HepG2 (cell line): Measurements from ENCODE around the gene PCIF1. TPM values are rescaled to one million over a fixed set of nuclear protein-coding genes. Genes with fewer than 3 reads are reported as not detected.

Source experiments
- BCL6 ChIP-seq: IDR thresholded peaks from 2 replicates; pipeline ENCODE4 v1.6.1; 2016; ENCODE audit warnings: missing genetic modification reagents, missing compliant biosample characterization
- CENPBD1 ChIP-seq: sonication (generic); formaldehyde crosslinking; IDR thresholded peaks from 2 replicates; pipeline ENCODE4 v1.8.0; 2022; ENCODE audit warnings: missing genetic modification reagents, low read depth, mild to moderate bottlenecking, borderline replicate concordance
- GATA4 ChIP-seq: sonication (generic); IDR thresholded peaks from 2 replicates; pipeline ENCODE4 v1.6.1; 2016; ENCODE audit warnings: antibody characterized with exemption, low read depth, borderline replicate concordance
- GZF1 ChIP-seq: sonication (generic); formaldehyde crosslinking; IDR thresholded peaks from 2 replicates; pipeline ENCODE4 v1.5.1; 2020; ENCODE audit warnings: mild to moderate bottlenecking, missing genetic modification reagents
- HNRNPUL1 ChIP-seq: fragments of 200-400 bp; formaldehyde crosslinking; IDR thresholded peaks from 2 replicates; pipeline ENCODE4 v1.6.1; 2017; ENCODE audit warnings: low read depth, mild to moderate bottlenecking, low read length, moderate library complexity
- IKZF4 ChIP-seq: sonication (generic); formaldehyde crosslinking; IDR thresholded peaks from 2 replicates; pipeline ENCODE4 v1.5.1; 2020; ENCODE audit warnings: borderline replicate concordance, mild to moderate bottlenecking, low read depth, missing genetic modification reagents; ENCODE audit errors: not compliant biosample characterization
- NFE2L2 ChIP-seq: fragments of 150-350 bp; IDR thresholded peaks from 2 replicates; pipeline ENCODE4 v1.6.1; 2014; ENCODE audit warnings: low read length
- SMC3 ChIP-seq: IDR thresholded peaks from 2 replicates; pipeline ENCODE4 v1.6.1; 2011; ENCODE audit warnings: low read length, improper control_type of control experiment
- SOX13 ChIP-seq, 3 experiments: fragments of 450-650 bp in 1 of 3; sonication (generic) in 1 of 3; formaldehyde crosslinking in 1 of 3; IDR thresholded peaks in 2 of 3; conservative IDR thresholded peaks in 1 of 3; 2 replicates each; pipeline versions ENCODE4 v1.5.0 to v1.6.1; 2016 to 2020; ENCODE audit warnings: antibody characterized with exemption in 1 of 3, mild to moderate bottlenecking in 1 of 3, missing compliant biosample characterization in 1 of 3, missing genetic modification reagents in 1 of 3, moderate library complexity in 1 of 3
- ZBTB7A ChIP-seq: sonication (generic); formaldehyde crosslinking; IDR thresholded peaks from 2 replicates; pipeline ENCODE4 v1.8.0; 2022; ENCODE audit warnings: mild to moderate bottlenecking, missing genetic modification reagents
- ZKSCAN5 ChIP-seq: sonication (generic); formaldehyde crosslinking; IDR thresholded peaks from 2 replicates; pipeline ENCODE4 v1.5.1; 2020; ENCODE audit warnings: mild to moderate bottlenecking, missing genetic modification reagents
- ZNF446 ChIP-seq: sonication (generic); formaldehyde crosslinking; IDR thresholded peaks from 2 replicates; pipeline ENCODE4 v1.5.0; 2020; ENCODE audit warnings: mild to moderate bottlenecking, missing genetic modification reagents
- ZNF550 ChIP-seq: sonication (generic); formaldehyde crosslinking; IDR thresholded peaks from 2 replicates; pipeline ENCODE4 v1.4.0; 2020; ENCODE audit warnings: mild to moderate bottlenecking, missing genetic modification reagents, borderline replicate concordance
- ZNF615 ChIP-seq: sonication (generic); formaldehyde crosslinking; IDR thresholded peaks from 2 replicates; pipeline ENCODE4 v1.5.0; 2020; ENCODE audit warnings: mild to moderate bottlenecking, missing genetic modification reagents, borderline replicate concordance
- ZNF775 ChIP-seq: sonication (generic); formaldehyde crosslinking; IDR thresholded peaks from 2 replicates; pipeline ENCODE4 v1.4.0; 2020; ENCODE audit warnings: missing genetic modification reagents, mild to moderate bottlenecking, moderate library complexity, borderline replicate concordance
- polyA plus RNA-seq, 8 experiments: library from polyadenylated mRNA; depleted of rRNA in 3 of 8; stranded (reverse) in 7 of 8; unstranded in 1 of 8; fragments of >200 nt; fragmentation: Illumina TruSeq in 4 of 8; extraction: Trizol in 4 of 8; gene quantifications; 2 replicates each; pipeline versions ENCODE4 v1.2.1 to v1.2.3, GENCODE V29; 2011 to 2016; ENCODE audit warnings: low read depth in 4 of 8, missing spikeins in 1 of 8, mixed read lengths in 1 of 8; ENCODE audit not compliant: insufficient read depth in 1 of 8
- total RNA-seq, 5 experiments: library from RNA; depleted of rRNA; stranded (reverse); fragments of >200 nt; fragmentation: Illumina TruSeq; extraction: Trizol; gene quantifications; 2 replicates each; pipeline ENCODE4 v1.2.3, GENCODE V29; 2016; ENCODE audit warnings: low read depth in 1 of 5
- TF ChIP-seq, protein P1 (sequence below), 2 experiments: sonication (generic) in 1 of 2; formaldehyde crosslinking in 1 of 2; IDR thresholded peaks; 2 replicates each; pipeline versions ENCODE4 v1.4.0 to v1.6.1; 2016 to 2020; ENCODE audit warnings: borderline replicate concordance in 1 of 2, low read depth in 1 of 2, mild to moderate bottlenecking in 1 of 2, missing genetic modification reagents in 1 of 2
- TF ChIP-seq, protein P2 (sequence below): sonication (generic); formaldehyde crosslinking; IDR thresholded peaks from 2 replicates; pipeline ENCODE4 v1.5.1; 2020; ENCODE audit warnings: mild to moderate bottlenecking, missing genetic modification reagents
- TF ChIP-seq, protein P3 (sequence below): sonication (generic); formaldehyde crosslinking; IDR thresholded peaks from 2 replicates; pipeline ENCODE4 v1.4.0; 2020; ENCODE audit warnings: mild to moderate bottlenecking, low read depth, missing genetic modification reagents

The PCIF1 gene
- total and polyA plus RNA-seq, 2 of the 13 experiments (the other 11 are each of a cell fraction or from before 2014, with no cell fraction given) = 20.9 to 24.4 TPM

- TF ChIP-seq ZNF615 (CRISPR knock-in tag) = no peak
- no peak for TF ChIP-seq SOX13 (IDR thresholded peaks at IDR 0.05)
- no peak for TF ChIP-seq SOX13 (CRISPR knock-in tag; conservative IDR thresholded peaks at IDR 0.05 in 1 of 2, IDR thresholded peaks at IDR 0.05 in 1 of 2)
- TF ChIP-seq, protein P1, sequence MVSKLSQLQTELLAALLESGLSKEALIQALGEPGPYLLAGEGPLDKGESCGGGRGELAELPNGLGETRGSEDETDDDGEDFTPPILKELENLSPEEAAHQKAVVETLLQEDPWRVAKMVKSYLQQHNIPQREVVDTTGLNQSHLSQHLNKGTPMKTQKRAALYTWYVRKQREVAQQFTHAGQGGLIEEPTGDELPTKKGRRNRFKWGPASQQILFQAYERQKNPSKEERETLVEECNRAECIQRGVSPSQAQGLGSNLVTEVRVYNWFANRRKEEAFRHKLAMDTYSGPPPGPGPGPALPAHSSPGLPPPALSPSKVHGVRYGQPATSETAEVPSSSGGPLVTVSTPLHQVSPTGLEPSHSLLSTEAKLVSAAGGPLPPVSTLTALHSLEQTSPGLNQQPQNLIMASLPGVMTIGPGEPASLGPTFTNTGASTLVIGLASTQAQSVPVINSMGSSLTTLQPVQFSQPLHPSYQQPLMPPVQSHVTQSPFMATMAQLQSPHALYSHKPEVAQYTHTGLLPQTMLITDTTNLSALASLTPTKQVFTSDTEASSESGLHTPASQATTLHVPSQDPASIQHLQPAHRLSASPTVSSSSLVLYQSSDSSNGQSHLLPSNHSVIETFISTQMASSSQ (IDR thresholded peaks at IDR 0.05; ENCODE audit: low read depth) = no peak
- TF ChIP-seq, protein P1 (CRISPR knock-in tag; IDR thresholded peaks at IDR 0.05; ENCODE audit: borderline replicate concordance) = no peak
- no peak for TF ChIP-seq ZNF775 (CRISPR knock-in tag)
- no peak for TF ChIP-seq HNRNPUL1
- TF ChIP-seq ZNF446 (CRISPR knock-in tag) = no peak
- TF ChIP-seq BCL6 (CRISPR knock-in tag) = no peak
- no peak for TF ChIP-seq GATA4
- TF ChIP-seq ZBTB7A (CRISPR knock-in tag) = no peak
- no peak for TF ChIP-seq IKZF4 (CRISPR knock-in tag)
- TF ChIP-seq NFE2L2 = no peak
- TF ChIP-seq, protein P2, sequence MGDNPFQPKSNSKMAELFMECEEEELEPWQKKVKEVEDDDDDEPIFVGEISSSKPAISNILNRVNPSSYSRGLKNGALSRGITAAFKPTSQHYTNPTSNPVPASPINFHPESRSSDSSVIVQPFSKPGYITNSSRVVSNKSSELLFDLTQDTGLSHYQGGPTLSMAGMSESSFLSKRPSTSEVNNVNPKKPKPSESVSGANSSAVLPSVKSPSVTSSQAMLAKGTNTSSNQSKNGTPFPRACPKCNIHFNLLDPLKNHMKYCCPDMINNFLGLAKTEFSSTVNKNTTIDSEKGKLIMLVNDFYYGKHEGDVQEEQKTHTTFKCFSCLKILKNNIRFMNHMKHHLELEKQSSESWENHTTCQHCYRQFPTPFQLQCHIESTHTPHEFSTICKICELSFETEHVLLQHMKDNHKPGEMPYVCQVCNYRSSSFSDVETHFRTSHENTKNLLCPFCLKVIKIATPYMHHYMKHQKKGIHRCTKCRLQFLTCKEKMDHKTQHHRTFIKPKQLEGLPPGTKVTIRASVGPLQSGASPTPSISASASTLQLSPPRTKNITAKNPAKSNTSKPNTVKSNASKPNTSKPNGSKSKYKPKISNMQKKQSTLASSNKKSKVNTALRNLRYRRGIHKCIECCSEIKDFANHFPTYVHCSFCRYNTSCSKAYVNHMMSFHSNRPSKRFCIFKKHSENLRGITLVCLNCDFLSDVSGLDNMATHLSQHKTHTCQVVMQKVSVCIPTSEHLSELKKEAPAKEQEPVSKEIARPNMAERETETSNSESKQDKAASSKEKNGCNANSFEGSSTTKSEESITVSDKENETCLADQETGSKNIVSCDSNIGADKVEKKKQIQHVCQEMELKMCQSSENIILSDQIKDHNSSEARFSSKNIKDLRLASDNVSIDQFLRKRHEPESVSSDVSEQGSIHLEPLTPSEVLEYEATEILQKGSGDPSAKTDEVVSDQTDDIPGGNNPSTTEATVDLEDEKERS = peak; percentile 64; the same call in 1 of the 2 replicates
- TF ChIP-seq, protein P3, sequence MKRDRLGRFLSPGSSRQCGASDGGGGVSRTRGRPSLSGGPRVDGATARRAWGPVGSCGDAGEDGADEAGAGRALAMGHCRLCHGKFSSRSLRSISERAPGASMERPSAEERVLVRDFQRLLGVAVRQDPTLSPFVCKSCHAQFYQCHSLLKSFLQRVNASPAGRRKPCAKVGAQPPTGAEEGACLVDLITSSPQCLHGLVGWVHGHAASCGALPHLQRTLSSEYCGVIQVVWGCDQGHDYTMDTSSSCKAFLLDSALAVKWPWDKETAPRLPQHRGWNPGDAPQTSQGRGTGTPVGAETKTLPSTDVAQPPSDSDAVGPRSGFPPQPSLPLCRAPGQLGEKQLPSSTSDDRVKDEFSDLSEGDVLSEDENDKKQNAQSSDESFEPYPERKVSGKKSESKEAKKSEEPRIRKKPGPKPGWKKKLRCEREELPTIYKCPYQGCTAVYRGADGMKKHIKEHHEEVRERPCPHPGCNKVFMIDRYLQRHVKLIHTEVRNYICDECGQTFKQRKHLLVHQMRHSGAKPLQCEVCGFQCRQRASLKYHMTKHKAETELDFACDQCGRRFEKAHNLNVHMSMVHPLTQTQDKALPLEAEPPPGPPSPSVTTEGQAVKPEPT (CRISPR knock-in tag) = no peak
- peak; percentile 14; the same call in 1 of the 2 replicates for TF ChIP-seq GZF1 (CRISPR knock-in tag)
- TF ChIP-seq ZNF550 = no peak
- TF ChIP-seq CENPBD1 (CRISPR knock-in tag) = no peak
- no peak for TF ChIP-seq ZKSCAN5 (CRISPR knock-in tag)
- no peak for TF ChIP-seq SMC3
These were observed 22.2 kb upstream of the PCIF1 start (continued) for GRCh38 chr20:45912344-45912682.
